IMR-90 (cell line): ENCODE data around the gene SEC31B. TPM values are rescaled to one million over a fixed set of nuclear protein-coding genes. Genes with fewer than 3 reads are reported as not detected.

Experiments
- ATAC-seq: fragments of 200-7000 bp; cut with Tn5 transposase; 2 replicates; pipeline ENCODE4 v1.9.1; 2020; ENCODE audit warnings: low read depth, mild to moderate bottlenecking, moderate library complexity
- BruUV-seq: library from RNA; stranded (reverse); fragments of 400-500 nt; replicated peaks from 2 replicates; lab custom pipeline; 2021; lab: Mats Ljungman, UMichigan
- CTCF ChIA-PET: fragments of 300-600 bp; formaldehyde crosslinking; extraction: SDS; loops from one replicate; lab custom pipeline; 2021; ENCODE audit warnings: antibody characterized with exemption; lab: Yijun Ruan, JAX
- POLR2A ChIA-PET: fragments of 300-600 bp; sonication (Branson Sonifier 250); formaldehyde crosslinking; loops from one replicate; lab custom pipeline; 2022; ENCODE audit warnings: antibody characterized with exemption; ENCODE audit not compliant: unreplicated experiment; lab: Charles Lee
- DNase-seq: peaks from one replicate; pipeline ENCODE4 v3.0.0; 2013
- H2AFZ ChIP-seq: replicated peaks from 2 replicates; pipeline ENCODE3; 2013; ENCODE audit warnings: low read length, mild to moderate bottlenecking; ENCODE audit not compliant: poor library complexity
- H2AK5ac ChIP-seq: 2 replicates; pipeline ENCODE4 v1.6.1; 2013; ENCODE audit warnings: low read depth, low read length, inconsistent platforms
- H2AK9ac ChIP-seq: replicated peaks from 2 replicates; pipeline ENCODE3; 2013; ENCODE audit warnings: mild to moderate bottlenecking, low read depth, low read length, moderate library complexity; ENCODE audit not compliant: poor library complexity
- H2BK120ac ChIP-seq: 2 replicates; pipeline ENCODE4 v1.6.1; 2013; ENCODE audit warnings: low read depth, low read length, inconsistent platforms
- H2BK15ac ChIP-seq: 3 replicates; pipeline ENCODE4 v1.6.1; 2013; ENCODE audit warnings: low read depth, low read length, inconsistent platforms
- H2BK20ac ChIP-seq: 2 replicates; pipeline ENCODE4 v1.6.1; 2013; ENCODE audit warnings: low read depth, mild to moderate bottlenecking, inconsistent platforms, low read length, moderate library complexity
- H2BK5ac ChIP-seq: 2 replicates; pipeline ENCODE4 v1.6.1; 2013; ENCODE audit warnings: mild to moderate bottlenecking, low read depth, low read length, inconsistent platforms; ENCODE audit not compliant: poor library complexity, severe bottlenecking
- H3K14ac ChIP-seq: replicated peaks from 2 replicates; pipeline ENCODE4 v1.6.1; 2013; ENCODE audit warnings: low read depth, low read length, inconsistent platforms
- H3K18ac ChIP-seq: 2 replicates; pipeline ENCODE4 v1.6.1; 2013; ENCODE audit warnings: low read depth, low read length, control low read depth
- H3K23ac ChIP-seq: 2 replicates; pipeline ENCODE4 v1.6.1; 2013; ENCODE audit warnings: low read depth, low read length, inconsistent platforms
- H3K27ac ChIP-seq: 2 replicates; pipeline ENCODE4 v1.5.1; 2013; ENCODE audit warnings: mild to moderate bottlenecking, control low read depth, low read length; ENCODE audit not compliant: insufficient read depth
- H3K27me3 ChIP-seq: 2 replicates; pipeline ENCODE4 v1.6.1; 2013; ENCODE audit warnings: low read length; ENCODE audit not compliant: control insufficient read depth, insufficient read depth
- H3K36me3 ChIP-seq: 2 replicates; pipeline ENCODE4 v1.6.1; 2013; ENCODE audit warnings: low read length, mixed read lengths; ENCODE audit not compliant: control insufficient read depth, insufficient read depth
- H3K4ac ChIP-seq: 2 replicates; pipeline ENCODE4 v1.6.1; 2013; ENCODE audit warnings: low read depth, low read length, inconsistent platforms
- H3K4me1 ChIP-seq: 2 replicates; pipeline ENCODE4 v1.6.1; 2013; ENCODE audit warnings: low read length, mixed read lengths; ENCODE audit not compliant: control insufficient read depth, insufficient read depth
- H3K4me2 ChIP-seq: 2 replicates; pipeline ENCODE4 v1.6.1; 2013; ENCODE audit warnings: low read depth, mild to moderate bottlenecking, control low read depth, low read length, moderate library complexity
- H3K4me3 ChIP-seq: 2 replicates; pipeline ENCODE4 v1.5.1; 2013; ENCODE audit warnings: low read depth, mild to moderate bottlenecking, control low read depth, low read length, moderate library complexity; ENCODE audit not compliant: insufficient read depth
- H3K56ac ChIP-seq: 2 replicates; pipeline ENCODE4 v1.6.1; 2013; ENCODE audit warnings: low read length, inconsistent platforms; ENCODE audit not compliant: insufficient read depth; ENCODE audit errors: extremely low read depth
- H3K79me1 ChIP-seq, 2 experiments: 2 replicates each; pipeline ENCODE4 v1.6.1; 2013; ENCODE audit warnings: low read length in 2 of 2, inconsistent platforms in 1 of 2, low read depth in 1 of 2
- H3K9ac ChIP-seq: 2 replicates; pipeline ENCODE4 v1.6.1; 2013; ENCODE audit warnings: low read depth, low read length, control low read depth
- H3K9me1 ChIP-seq: 2 replicates; pipeline ENCODE4 v1.6.1; 2013; ENCODE audit warnings: low read length, inconsistent platforms; ENCODE audit not compliant: insufficient read depth
- H3K9me3 ChIP-seq: 2 replicates; pipeline ENCODE4 v1.6.1; 2013; ENCODE audit warnings: low read length; ENCODE audit not compliant: control insufficient read depth, insufficient read depth
- H4K20me1 ChIP-seq: 2 replicates; pipeline ENCODE4 v1.6.1; 2013; ENCODE audit warnings: low read length, inconsistent platforms; ENCODE audit not compliant: insufficient read depth
- H4K5ac ChIP-seq: 2 replicates; pipeline ENCODE4 v1.6.1; 2013; ENCODE audit warnings: mild to moderate bottlenecking, low read depth, low read length, control low read depth
- H4K8ac ChIP-seq, 2 experiments: 2 replicates each; pipeline ENCODE4 v1.6.1; 2013; ENCODE audit warnings: low read depth in 2 of 2, low read length in 2 of 2, control low read depth in 1 of 2, inconsistent platforms in 1 of 2
- H4K91ac ChIP-seq: 2 replicates; pipeline ENCODE4 v1.6.1; 2013; ENCODE audit warnings: low read depth, low read length, inconsistent platforms; ENCODE audit not compliant: insufficient read depth
- BHLHE40 ChIP-seq: fragments of 150-350 bp; IDR thresholded peaks from 2 replicates; pipeline ENCODE4 v1.6.1; 2016; ENCODE audit warnings: mild to moderate bottlenecking, low read depth, low read length
- CEBPB ChIP-seq: IDR thresholded peaks from 2 replicates; pipeline ENCODE4 v1.6.1; 2012; ENCODE audit warnings: low read depth, low read length, improper control_type of control experiment
- MAZ ChIP-seq: IDR thresholded peaks from 2 replicates; pipeline ENCODE4 v1.6.1; 2012; ENCODE audit warnings: low read depth, mild to moderate bottlenecking, low read length, improper control_type of control experiment, moderate library complexity, borderline replicate concordance
- MXI1 ChIP-seq: IDR thresholded peaks from 2 replicates; pipeline ENCODE4 v1.6.1; 2012; ENCODE audit warnings: low read depth, mild to moderate bottlenecking, low read length, moderate library complexity, borderline replicate concordance
- POLR2A ChIP-seq: IDR thresholded peaks from 2 replicates; pipeline ENCODE4 v1.6.1; 2012; ENCODE audit warnings: mild to moderate bottlenecking, low read depth, low read length
- RCOR1 ChIP-seq: IDR thresholded peaks from 2 replicates; pipeline ENCODE4 v1.6.1; 2012; ENCODE audit warnings: mild to moderate bottlenecking, low read length, improper control_type of control experiment; ENCODE audit not compliant: insufficient replicate concordance
- WGBS, 2 experiments: methylation state at CpG; one replicate each; pipeline versions ENCODE4 v1.1.5 to v1.1.7; 2013; ENCODE audit warnings: missing lambda C conversion rate in 2 of 2; ENCODE audit not compliant: insufficient read length in 1 of 2; ENCODE audit errors: extremely low coverage in 2 of 2; 5-methylcytosine and 5-hydroxymethylcytosine counted together
- dilution Hi-C: fragments of 300-500 bp; cut with HindIII; formaldehyde crosslinking; loops from one replicate; pipeline ENCODE4 v1.14.3; 2018; ENCODE audit warnings: low sequenced_read_pairs; ENCODE audit not compliant: unreplicated experiment
- in situ Hi-C: fragments of 300-500 bp; cut with MboI; formaldehyde crosslinking; loops from 3 replicates; pipeline ENCODE4 v1.14.3; 2019; ENCODE audit warnings: low sequenced_read_pairs, inconsistent platforms, mixed read lengths
- intact Hi-C: fragments of 100-400 bp; cut with micrococcal nuclease; formaldehyde crosslinking; loops from 2 replicates; pipeline ENCODE4 v1.10.0; 2022
- polyA plus RNA-seq, 3 experiments: library from polyadenylated mRNA; depleted of rRNA; stranded (reverse); fragments of >200 nt; gene quantifications; 2 replicates each; pipeline ENCODE4 v1.2.3, GENCODE V29; 2012; ENCODE audit warnings: low replicate concordance in 1 of 3
- total RNA-seq: library from RNA; depleted of rRNA; stranded (reverse); fragments of >200 nt; gene quantifications from 2 replicates; pipeline ENCODE4 v1.2.3, GENCODE V29; 2012
- TF ChIP-seq, protein P1 (sequence below): fragments of 150-350 bp; IDR thresholded peaks from 2 replicates; pipeline ENCODE4 v1.6.1; 2016; ENCODE audit warnings: low read depth, mild to moderate bottlenecking, low read length, moderate library complexity, borderline replicate concordance

SEC31B gene
- total and polyA plus RNA-seq, 2 of the 4 experiments (the other 2 are of a cell fraction), result 1.3 to 8.1 TPM

DNA sequence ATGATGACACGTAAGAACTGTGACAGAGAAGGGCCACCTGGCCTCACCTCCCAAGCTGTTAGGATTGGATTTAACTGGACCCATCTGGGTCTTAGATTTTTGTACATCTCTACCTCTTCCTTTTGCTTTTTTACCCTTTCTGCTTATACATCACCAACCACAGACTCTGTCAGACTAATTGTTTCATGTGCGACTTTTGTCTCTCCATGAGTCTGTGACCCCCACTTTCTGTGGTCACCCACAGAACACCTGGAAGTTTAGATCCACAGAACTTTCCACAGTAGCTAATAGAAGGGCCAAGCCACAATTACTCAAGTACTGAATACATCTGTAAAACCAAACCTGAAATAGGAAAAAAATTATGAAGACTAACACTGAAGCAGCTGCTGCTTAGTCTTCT, 23.1 kb downstream of the SEC31B start:
- Histone ChIP-seq H3K4me3 (no peak overlapping the region), H3K36me3 (peaks cover 14% of the 10 kb centered on the region), H2AFZ (peak overlapping the region; percentile 36), H2BK120ac (no peak overlapping the region), H3K14ac (no peak overlapping the region), H3K4me2 (no peak overlapping the region), H2BK15ac (no peak overlapping the region), H3K23ac (no peak overlapping the region), H3K27me3 (no peaks in the 10 kb centered on the region), H3K79me1 (no peaks in the 10 kb centered on the region), H2AK9ac (no peak overlapping the region), H3K9me1 (0 out of 2 replicates have a peak, but pooled peaks cover 2% of the 10 kb centered on the region), H2AK5ac (no peak overlapping the region), H3K56ac (no peak overlapping the region), H4K91ac (no peak overlapping the region), H2BK20ac (no peak overlapping the region), H2BK5ac (no peak overlapping the region), H3K4ac (no peak overlapping the region), H4K8ac (no peak overlapping the region), H3K9ac (no peak overlapping the region), H3K4me1 (peaks cover under 1% of the 10 kb centered on the region; the same call in 1 of the 2 replicates), H4K20me1 (no peaks in the 10 kb centered on the region), H3K9me3 (no peaks in the 10 kb centered on the region), H3K18ac (no peak overlapping the region), H3K27ac (no peak overlapping the region), H4K5ac (no peak overlapping the region)
- ATAC-seq (no peak), DNase-seq (no peak)
- CTCF ChIA-PET, result interaction anchor here (0.9 kb wide), 1 partner anchor 22 kb away, joined by 4 read pairs; no protein-coding TSS in a partner anchor
- intact Hi-C loops, result no loop called here
- no TSS peak for BruUV-seq
- TF ChIP-seq MXI1 (no peak), POLR2A (no peak), RCOR1 (no peak), MAZ (no peak), CEBPB (no peak), BHLHE40 (no peak)
- TF ChIP-seq, protein P1, sequence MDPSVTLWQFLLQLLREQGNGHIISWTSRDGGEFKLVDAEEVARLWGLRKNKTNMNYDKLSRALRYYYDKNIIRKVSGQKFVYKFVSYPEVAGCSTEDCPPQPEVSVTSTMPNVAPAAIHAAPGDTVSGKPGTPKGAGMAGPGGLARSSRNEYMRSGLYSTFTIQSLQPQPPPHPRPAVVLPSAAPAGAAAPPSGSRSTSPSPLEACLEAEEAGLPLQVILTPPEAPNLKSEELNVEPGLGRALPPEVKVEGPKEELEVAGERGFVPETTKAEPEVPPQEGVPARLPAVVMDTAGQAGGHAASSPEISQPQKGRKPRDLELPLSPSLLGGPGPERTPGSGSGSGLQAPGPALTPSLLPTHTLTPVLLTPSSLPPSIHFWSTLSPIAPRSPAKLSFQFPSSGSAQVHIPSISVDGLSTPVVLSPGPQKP, result no peak
- dilution Hi-C loops, result no loop called here
- in situ Hi-C loops, result no loop called here
- whole genome bisulfite sequencing, 2 experiments, result no CpG with 5 or more reads among the region's 2 CpGs
- POLR2A ChIA-PET, result no interaction called here
